Heart left ventricle (tissue), 13 donors: ENCODE measurements around the gene WDFY3.

Experiments used
- CTCF ChIP-seq, 12 donors: fragments of 200-600 bp; sonication (generic) in 4 of 12; IDR thresholded peaks; one replicate each; pipeline versions ENCODE4 v1.5.0 to v1.8.0; 2018 to 2022; ENCODE audit warnings: antibody characterized with exemption in 12 of 12, mild to moderate bottlenecking in 5 of 12
- POLR2A ChIP-seq, 2 donors: fragments of 450-650 bp; IDR thresholded peaks; one replicate each; pipeline ENCODE4 v1.6.1; 2017; ENCODE audit warnings: antibody characterized with exemption in 2 of 2, mild to moderate bottlenecking in 2 of 2, moderate library complexity in 2 of 2
- donor health status: ischemic (EF 13 %, LVEDD 7.1; RV severe dilation, severe dysfunction).
- donor health status: DM: no; HTN: yes; CAD: no.
- donor health status: DM: no; HTN: no; CAD: no.
- donor health status: ischemic (EF 25% LVEDD 6.9; RV normal size, moderate dysfunction).
- donor health status: ischemic (EF 25% LVEDD 5.7; RV mildly dilated, moderate dysfunction).
- donor health status: ischemic (EF 35%, LVEDD 5.7; RV mildly dilated, moderate dysfunction).
- donor health status: nonischemic (EF 11% LVEDD 7.7; RV severe dilation, severe dysfunction).
- donor health status: DM: yes; HTN: yes; CAD: no.
- donor health status: PGD.
- donor health status: ischemic (EF 29% LVEDD 5.4; RV normal size, mild dysfunction).
- donor health status: nonischemic (EF 23%, LVEDD 6.1; RV moderate dilation, normal function).

- TF ChIP-seq CTCF (IDR thresholded peaks at IDR 0.05), result no peak
- TF ChIP-seq POLR2A (IDR thresholded peaks at IDR 0.05), result no peak
Measured at GRCh38 chr4:84952004-84952403, 14.5 kb downstream of the WDFY3 start.
